ENCODE data around the gene MAU2.
"Not testable (repeated sequence)": the region's sequence is repeated elsewhere in the genome, so short reads cannot be mapped to it uniquely, and the experiment has no call there.

MAU2 gene

DNA sequence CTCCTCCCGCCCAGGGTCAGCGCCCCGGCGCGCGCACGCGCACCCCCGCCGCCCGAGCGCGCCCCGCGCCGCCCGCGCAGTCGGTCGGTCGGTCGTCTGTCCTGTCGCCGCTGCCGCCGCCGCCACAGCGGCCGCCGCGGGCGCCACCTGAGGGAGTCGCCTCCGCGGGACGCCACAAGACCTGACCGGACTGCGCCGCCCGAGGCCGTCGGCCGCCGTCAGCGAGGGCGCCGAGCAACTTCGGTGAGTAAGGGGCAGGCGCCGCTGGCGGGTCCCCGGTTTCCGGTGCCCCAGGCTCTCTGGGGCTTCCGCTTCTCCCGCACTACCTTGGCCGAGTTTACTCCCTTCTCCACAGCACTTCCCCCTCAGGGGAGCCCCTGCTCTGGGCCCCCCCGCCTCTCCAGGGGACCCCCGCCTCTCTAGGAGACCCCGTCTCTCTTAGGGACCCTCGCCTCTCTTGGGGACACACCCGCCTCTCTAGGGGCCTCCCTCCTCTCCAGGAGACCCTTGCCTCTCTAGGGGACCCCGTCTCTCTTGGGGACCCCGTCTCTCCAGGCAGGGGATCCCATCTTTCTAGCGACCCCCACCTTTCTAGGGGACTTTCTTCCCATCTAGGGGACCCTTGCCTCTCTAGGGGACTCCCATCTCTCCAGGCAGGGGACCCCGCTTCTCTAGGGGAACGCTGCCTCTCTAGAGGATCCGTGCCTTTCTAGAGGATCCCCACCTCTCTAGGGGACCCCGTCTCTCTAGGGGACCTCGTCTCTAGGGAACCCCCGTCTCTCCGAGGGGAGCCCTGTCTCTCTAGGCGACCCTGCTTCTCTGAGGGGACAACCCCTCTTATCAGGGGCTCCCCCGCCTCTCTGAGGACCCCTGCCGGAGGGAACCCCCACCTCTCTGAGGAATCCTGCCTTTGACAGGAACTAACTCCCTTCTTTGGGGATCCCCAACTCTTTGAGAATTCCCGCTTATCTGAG, 65.6 kb downstream of the MAU2 start:
- H3K4me3 Mint-ChIP-seq, result peak overlapping the region; percentile 99 to 100
- H3K27me3 Mint-ChIP-seq, result no peaks in the 10 kb centered on the region
- ATAC-seq (replicated peaks) (peak; percentile 16), DNase-seq (peak in 1 of 3 experiments; percentile 15)
- H3K4me1 Mint-ChIP-seq (ENCODE audit: low read depth in 2 of 2), result peaks cover 44 to 49% of the 10 kb centered on the region in 2 donors
- H3K36me3 Mint-ChIP-seq (ENCODE audit: insufficient read depth), result peaks cover 16% of the 10 kb centered on the region
- H3K27ac Mint-ChIP-seq, result peak overlapping the region; percentile 98 to 99
- no peaks in the 10 kb centered on the region for H3K9me3 Mint-ChIP-seq

DNA sequence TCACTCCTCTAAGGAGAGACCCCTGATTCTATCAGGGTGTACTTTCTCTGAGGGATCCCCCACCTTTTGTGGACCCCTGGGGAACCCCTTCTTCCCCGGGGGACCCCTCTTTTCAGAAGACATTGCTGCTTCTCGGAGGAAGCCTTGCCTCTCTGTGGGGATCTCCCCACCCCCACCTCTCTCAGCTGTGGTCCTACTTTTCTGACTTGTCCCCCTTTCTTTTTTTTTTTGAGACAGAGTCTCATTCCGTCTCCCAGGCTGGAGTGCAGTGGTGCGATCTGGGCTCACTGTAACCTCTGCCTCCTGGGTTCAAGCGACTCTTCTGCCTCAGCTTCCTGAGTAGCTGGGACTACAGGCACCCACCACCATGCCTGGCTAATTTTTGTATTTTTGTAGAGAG, 66.5 kb downstream of the MAU2 start:
- no peaks in the 10 kb centered on the region for H3K9me3 Mint-ChIP-seq
- no peak for DNase-seq
- ATAC-seq (replicated peaks), result no peak
- no peaks in the 10 kb centered on the region for H3K27me3 Mint-ChIP-seq
- peak overlapping the region; percentile 98 to 99 for H3K27ac Mint-ChIP-seq
- H3K4me1 Mint-ChIP-seq (ENCODE audit: low read depth in 2 of 2), result peaks cover 48 to 54% of the 10 kb centered on the region in 2 donors
- peaks cover 16% of the 10 kb centered on the region for H3K36me3 Mint-ChIP-seq (ENCODE audit: insufficient read depth)
- peak overlapping the region; percentile 99 to 100 for H3K4me3 Mint-ChIP-seq

DNA sequence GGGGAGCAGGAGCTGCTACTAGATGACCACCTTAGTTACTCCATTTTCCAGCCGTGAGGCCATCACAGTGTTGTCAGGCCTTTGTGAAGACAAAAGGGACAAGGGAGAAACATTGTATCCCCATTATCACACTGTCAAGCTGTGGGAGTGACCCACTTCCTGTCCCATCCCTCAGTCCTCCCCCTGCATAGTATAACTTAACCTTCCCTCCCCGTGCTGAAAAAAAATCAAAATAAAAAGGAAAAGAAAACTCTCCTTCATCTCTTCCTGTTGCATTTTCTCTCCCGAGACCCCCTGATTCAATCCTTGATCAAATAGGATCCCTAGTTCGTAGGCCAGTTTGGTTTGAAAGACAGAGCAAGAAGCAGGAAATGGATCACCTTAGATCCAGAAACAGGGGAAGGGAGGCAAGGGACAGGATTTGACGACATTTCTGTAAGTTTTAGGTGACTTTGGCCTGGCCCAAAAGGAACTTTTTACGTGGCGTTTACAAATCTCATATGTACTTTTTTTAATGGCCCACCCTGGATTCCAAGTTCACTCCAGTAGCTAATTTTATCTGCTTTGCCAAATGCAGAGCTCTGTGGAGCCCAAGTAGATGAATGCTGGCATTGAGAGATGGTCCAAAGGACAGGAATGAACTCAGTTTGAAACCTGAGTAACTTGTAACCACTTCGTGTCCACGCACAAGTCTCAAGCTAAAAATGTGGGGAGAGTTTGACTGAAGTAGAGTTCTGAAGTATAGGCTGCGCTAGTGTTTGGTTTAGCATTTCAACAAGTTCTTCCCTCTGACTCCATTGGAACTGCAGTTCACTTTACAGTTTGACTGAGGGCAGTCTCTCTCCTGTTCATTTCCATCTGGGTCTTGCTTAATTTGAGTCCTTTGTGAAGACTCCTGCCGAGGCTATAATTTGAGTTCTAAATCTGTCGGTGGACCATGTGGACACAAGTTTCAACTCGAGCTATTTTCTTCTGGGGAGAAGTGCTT, 68.2 kb downstream of the MAU2 start:
- H3K4me3 Mint-ChIP-seq, result peak overlapping the region; percentile 99 to 100
- no peaks in the 10 kb centered on the region for H3K27me3 Mint-ChIP-seq
- H3K4me1 Mint-ChIP-seq (ENCODE audit: low read depth in 2 of 2), result peaks cover 52 to 64% of the 10 kb centered on the region in 2 donors
- H3K9me3 Mint-ChIP-seq, result no peaks in the 10 kb centered on the region
- DNase-seq (no peak), ATAC-seq (replicated peaks) (no peak)
- H3K27ac Mint-ChIP-seq, result peak overlapping the region; percentile 83 to 99
- peaks cover 19% of the 10 kb centered on the region for H3K36me3 Mint-ChIP-seq (ENCODE audit: insufficient read depth)

DNA sequence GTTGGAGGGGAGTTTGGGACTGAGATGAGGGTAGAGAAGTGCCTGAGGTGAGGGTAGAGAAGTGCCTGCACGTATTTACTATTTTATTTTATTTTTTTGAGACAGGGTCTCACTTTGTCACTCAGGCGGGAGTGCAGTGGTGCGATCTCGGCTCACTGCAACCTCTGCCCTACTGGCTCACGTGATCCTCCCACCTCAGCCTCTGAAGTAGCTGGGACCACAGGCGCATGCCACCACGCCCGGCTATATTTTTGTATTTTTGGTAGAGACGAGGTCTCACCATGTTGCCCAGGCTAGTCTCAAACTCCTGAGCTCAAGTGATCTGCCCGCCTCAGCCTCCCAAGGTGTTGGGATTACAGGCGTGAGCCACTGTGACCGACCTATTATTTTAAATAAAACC, 69.1 kb downstream of the MAU2 start:
- Mint-ChIP-seq H3K4me3 (peak overlapping the region; percentile 21 to 100), H3K4me1 (ENCODE audit: low read depth in 2 of 2) (peaks cover 57 to 68% of the 10 kb centered on the region in 2 donors), H3K27ac (peak overlapping the region; percentile 33 to 46), H3K36me3 (ENCODE audit: insufficient read depth) (peaks cover 20% of the 10 kb centered on the region)
- DNase-seq; H3K27me3 Mint-ChIP-seq; ATAC-seq (replicated peaks); H3K9me3 Mint-ChIP-seq: not testable (repeated sequence)

DNA sequence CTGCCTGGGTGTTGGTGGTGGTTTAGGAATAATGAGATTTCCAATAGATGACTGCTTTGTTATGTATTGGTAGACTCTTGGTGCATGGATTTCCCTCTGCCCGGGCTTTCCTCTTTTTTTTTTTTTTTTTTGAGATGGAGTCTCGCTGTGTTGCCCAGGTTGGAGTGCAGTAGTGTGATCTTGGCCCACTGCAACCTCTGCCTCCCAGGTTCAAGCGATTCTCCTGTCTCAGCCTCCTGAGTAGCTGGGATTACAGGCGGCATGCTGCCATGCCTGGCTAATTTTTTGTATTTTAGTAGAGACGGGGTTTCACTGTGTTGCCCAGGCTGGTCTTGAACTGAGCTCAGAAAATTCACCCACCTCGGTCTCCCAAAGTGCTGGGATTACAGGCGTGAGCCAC, 73.7 kb downstream of the MAU2 start:
- not testable (repeated sequence) for H3K9me3 Mint-ChIP-seq; H3K36me3 Mint-ChIP-seq (ENCODE audit: insufficient read depth); ATAC-seq (replicated peaks); H3K27me3 Mint-ChIP-seq; DNase-seq
- H3K4me1 Mint-ChIP-seq (ENCODE audit: low read depth in 2 of 2), result peaks cover 31 to 45% of the 10 kb centered on the region in 2 donors
- H3K27ac Mint-ChIP-seq, result peak overlapping the region; percentile 15 to 78
- peak overlapping the region in 1 of 2 donors; percentile 38 for H3K4me3 Mint-ChIP-seq

DNA sequence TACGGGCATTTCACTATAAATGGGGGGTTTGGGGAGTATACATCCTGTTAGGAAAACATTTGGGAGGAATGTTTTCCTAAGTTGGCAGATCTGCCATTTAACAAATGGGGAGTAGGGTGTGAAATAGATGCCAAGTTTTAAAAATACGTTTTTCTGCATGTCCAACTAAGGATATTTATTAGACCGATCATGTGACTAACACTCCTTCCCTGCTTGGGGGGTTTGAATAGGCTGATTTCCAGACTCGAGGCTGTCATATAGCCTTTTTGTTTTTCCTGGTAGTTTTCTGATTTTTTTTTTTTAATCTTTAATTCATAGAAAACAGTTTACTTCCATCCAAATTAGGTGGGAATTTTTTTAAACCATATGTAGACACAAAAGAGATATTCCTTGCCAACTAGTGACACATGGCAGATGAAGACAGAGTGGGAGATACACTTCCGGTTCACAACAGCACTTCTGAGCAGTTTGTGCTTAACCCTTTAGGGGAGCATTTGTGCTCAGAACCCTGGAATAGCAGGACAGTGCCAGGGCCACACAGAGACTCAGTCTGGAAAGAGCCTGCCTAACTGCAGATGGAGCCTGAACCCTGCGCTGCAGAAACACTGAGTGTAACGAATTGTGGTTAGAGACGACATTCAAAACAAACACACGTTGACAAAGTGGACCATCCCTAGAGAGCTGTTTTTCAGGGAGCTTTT, 79.3 kb downstream of the MAU2 start:
- Mint-ChIP-seq H3K9me3 (no peaks in the 10 kb centered on the region), H3K27ac (peak overlapping the region in 1 of 2 donors; percentile 27), H3K27me3 (no peaks in the 10 kb centered on the region), H3K4me3 (peak overlapping the region in 1 of 2 donors; percentile 30), H3K4me1 (ENCODE audit: low read depth in 2 of 2) (peaks cover 17 to 38% of the 10 kb centered on the region in 2 donors), H3K36me3 (ENCODE audit: insufficient read depth) (peaks cover 2% of the 10 kb centered on the region)
- no peak for ATAC-seq (replicated peaks)
- no peak for DNase-seq

DNA sequence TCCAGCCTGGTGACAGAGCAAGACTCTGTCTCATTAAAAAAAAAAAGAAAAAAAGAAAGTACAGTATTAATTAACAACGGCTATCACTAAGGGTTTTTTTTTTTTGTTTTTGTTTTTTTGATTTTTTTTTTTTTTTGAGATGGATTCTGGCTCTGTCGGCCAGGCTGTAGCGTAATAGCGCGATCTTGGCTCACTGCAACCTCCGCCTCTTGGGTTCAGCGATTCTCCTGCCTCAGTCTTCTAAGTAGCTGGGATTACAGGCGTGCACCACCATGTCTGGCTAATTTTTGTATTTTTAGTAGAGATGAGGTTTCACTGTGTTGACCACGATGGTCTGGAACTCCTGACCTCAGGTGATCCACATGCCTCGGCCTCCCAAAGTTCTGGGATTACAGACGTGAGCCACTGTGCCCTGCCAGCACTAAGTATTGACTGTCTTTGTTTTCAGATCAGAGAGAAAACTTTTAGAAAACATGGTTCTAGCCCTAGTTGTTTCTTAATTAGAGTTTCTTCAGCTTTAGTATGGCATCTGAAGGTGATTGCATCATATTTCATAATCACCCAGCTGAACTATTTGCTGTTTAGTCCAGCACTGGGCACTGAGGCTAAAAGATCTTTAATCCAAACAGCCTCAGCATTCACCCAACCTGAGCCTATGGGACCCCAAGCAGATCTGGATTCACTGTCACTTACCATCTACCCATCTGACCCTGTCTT, 82.2 kb downstream of the MAU2 start:
- H3K9me3 Mint-ChIP-seq, result no peaks in the 10 kb centered on the region
- peaks cover 10% of the 10 kb centered on the region for H3K36me3 Mint-ChIP-seq (ENCODE audit: insufficient read depth)
- no peak for DNase-seq
- H3K27me3 Mint-ChIP-seq, result no peaks in the 10 kb centered on the region
- ATAC-seq (replicated peaks), result no peak
- H3K4me3 Mint-ChIP-seq, result no peak overlapping the region
- H3K27ac Mint-ChIP-seq, result peak overlapping the region; percentile 8 to 45
- H3K4me1 Mint-ChIP-seq (ENCODE audit: low read depth in 2 of 2), result peaks cover 32 to 49% of the 10 kb centered on the region in 2 donors

DNA sequence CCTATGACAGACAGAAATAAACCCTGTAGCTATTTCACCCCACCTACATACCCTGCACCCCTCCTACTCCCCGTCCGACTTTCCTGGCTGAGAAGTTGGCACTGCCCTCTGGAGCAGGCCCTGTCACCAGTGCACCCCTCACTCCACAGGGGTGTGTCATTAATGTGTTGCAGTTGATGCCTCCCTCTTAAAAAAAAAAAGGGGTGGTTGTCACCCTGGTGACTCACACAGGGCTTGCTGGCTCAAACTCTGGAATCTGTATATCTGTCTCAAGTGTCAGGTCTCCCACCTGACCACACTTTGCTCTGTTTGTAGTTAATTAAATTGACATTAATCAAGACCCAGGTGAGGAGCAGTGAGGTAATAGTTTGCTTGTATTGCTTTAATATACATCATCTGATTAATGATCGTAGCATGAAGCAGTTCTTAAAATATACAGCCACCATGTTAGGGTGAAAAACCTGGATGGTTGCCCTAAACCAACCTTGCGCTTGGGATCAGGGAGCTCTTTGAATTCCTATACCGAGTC, 82.8 kb downstream of the MAU2 start:
- peaks cover 10% of the 10 kb centered on the region for H3K36me3 Mint-ChIP-seq (ENCODE audit: insufficient read depth)
- peak overlapping the region; percentile 8 to 45 for H3K27ac Mint-ChIP-seq
- ATAC-seq (replicated peaks), result no peak
- H3K4me3 Mint-ChIP-seq, result peak overlapping the region; percentile 97 to 98
- no peaks in the 10 kb centered on the region for H3K27me3 Mint-ChIP-seq
- H3K9me3 Mint-ChIP-seq, result no peaks in the 10 kb centered on the region
- peaks cover 38 to 55% of the 10 kb centered on the region in 2 donors for H3K4me1 Mint-ChIP-seq (ENCODE audit: low read depth in 2 of 2)
- no peak for DNase-seq

DNA sequence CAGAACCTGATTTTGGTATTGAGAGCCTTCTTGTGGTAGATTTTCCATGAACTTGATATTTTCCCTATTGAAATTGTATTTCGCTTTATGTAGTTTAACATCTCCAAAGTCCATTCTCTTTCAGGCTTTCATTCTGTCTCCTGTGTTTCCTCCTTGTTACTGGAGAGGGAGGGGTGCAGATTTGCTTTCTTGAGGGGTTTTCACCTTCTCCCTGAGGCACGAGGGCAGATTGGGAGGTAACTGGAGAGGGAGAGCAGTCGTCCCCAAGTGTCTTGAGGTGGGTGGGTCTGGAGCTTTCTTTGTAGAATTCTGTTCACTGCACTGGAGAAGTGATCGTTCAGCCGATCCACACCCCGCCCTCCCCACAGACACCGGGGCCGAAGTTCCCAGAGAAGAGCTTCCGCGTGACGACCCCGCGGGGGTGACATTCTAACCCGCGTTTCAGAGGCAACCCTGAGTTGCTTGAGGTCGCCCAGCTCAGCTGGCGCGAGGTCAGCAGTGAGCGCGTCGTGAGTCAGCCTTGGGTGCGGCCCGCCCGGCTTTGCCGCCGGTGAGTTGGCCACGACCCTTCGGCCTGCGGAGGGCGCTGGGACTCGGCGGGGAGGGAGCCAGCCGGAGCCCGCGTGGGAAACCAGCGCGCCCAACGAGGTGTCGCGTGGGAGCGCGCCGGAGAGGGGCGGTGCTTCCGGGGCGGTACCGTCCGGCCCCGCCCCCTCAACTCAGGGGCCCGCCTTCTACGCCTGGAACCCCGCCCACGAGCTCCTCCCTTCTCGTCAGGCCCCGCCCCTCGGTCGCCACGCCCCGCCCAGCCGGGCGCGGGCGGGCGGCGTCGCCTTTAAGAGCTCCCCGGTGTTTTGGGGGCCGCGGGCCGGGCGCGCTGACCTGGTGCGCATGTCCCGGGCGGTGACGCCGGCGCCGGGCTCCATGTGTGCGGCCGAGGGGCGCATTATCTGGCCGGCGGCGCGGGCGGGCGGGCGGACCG, 84.5 kb downstream of the MAU2 start, which contains the start of gene GATAD2A:
Gene GATAD2A, plus strand, starts transcription at position 797 of the 982 bp plus-strand sequence. CDS start 59,671 bp downstream, outside the sequence.
- H3K4me1 Mint-ChIP-seq (ENCODE audit: low read depth in 2 of 2), result peaks cover 51 to 62% of the 10 kb centered on the region in 2 donors
- H3K9me3 Mint-ChIP-seq, result no peaks in the 10 kb centered on the region
- H3K27me3 Mint-ChIP-seq, result no peaks in the 10 kb centered on the region
- H3K27ac Mint-ChIP-seq, result peak within 1 kb of the TSS; percentile 89 to 97
- peaks cover 13% of the 10 kb centered on the region for H3K36me3 Mint-ChIP-seq (ENCODE audit: insufficient read depth)
- DNase-seq (peak; percentile 90 to 96 (median 94)), ATAC-seq (replicated peaks) (peak; percentile 78)
- peak within 1 kb of the TSS; percentile 97 to 98 for H3K4me3 Mint-ChIP-seq

DNA sequence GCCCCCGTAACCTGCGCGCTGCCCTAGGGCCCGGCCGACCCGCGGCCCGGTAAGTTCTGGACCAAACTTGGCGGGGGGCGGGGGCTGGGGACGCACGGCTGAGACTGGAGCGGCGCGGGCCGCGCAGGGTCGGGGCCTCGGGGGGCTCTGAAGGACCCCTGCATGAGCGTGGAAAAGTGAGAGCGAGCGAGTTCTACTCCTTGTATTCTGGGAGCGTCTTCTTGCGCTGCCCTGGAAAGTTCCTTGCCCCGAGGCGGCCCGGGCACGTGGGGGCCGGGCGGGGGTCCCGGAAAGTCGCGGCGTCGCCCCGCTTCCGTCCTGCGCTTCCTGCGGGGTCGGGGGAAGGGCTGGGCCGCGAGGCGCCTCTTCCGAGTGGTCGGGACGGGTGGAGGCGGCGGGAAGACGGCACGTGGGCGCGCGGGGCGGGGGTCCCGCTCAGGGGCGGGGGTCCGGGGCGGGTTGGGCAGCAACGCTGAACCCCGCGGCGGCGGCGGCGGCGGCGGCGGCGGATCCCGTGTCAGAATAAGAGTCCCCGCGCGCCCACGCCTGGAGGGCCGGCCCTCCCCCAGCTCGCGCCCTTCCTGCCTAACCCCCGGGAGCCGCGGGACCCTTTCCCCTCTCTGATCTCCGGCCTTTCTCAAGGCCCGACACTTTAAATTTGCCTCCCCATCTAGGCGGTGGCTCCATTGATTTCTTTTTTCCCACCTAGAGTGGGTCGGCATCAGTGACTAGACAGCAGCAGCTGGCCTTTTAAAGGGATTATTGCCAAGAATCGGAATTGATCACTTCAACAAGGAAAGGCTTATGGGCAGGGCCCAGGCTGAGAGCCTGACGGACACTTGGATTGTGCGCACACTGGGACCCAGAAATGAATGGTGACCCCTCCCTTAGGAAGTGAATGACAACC, 85.6 kb downstream of the MAU2 start:
- ATAC-seq (replicated peaks), result peak; percentile 3
- peak overlapping the region; percentile 97 to 98 for H3K4me3 Mint-ChIP-seq
- DNase-seq, result peak in 2 of 3 experiments; percentile 25 to 30
- no peaks in the 10 kb centered on the region for H3K27me3 Mint-ChIP-seq
- no peaks in the 10 kb centered on the region for H3K9me3 Mint-ChIP-seq
- H3K27ac Mint-ChIP-seq, result peak overlapping the region; percentile 89 to 97
- peaks cover 61 to 72% of the 10 kb centered on the region in 2 donors for H3K4me1 Mint-ChIP-seq (ENCODE audit: low read depth in 2 of 2)
- peaks cover 13% of the 10 kb centered on the region for H3K36me3 Mint-ChIP-seq (ENCODE audit: insufficient read depth)
